ENCODE data around the gene CDYL2.
"Not testable (repeated sequence)": the region's sequence is repeated elsewhere in the genome, so short reads cannot be mapped to it uniquely, and the experiment has no call there.

Gene CDYL2

DNA sequence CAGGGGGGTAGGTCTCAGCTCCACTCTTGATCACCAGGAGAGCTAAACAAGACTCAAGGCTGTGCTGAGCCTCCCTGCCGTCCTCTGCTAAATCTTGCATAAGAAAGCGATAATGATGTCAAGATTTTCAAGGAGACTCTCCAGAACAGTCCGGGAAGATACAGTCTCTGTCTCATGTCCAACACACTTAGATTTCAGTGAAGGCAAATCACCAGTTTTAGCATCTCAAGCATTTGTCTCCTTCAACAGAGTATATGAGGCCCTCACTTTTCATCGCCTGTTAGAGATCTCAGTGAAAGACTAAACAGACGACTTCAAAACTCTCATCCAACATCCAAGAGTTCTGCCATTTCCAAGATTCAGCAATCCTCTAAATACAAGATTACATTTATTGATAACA is 13.6 kb downstream of the CDYL2 start:
- no peak for DNase-seq (ENCODE audit: low read depth, low spot score)
- in situ Hi-C loops (cut with HindIII; ENCODE audit: low sequenced_read_pairs): no loop called here
- no peak overlapping the region for H3K4me3 ChIP-seq (ENCODE audit: low read depth, low read length)
- TF ChIP-seq, protein P1, sequence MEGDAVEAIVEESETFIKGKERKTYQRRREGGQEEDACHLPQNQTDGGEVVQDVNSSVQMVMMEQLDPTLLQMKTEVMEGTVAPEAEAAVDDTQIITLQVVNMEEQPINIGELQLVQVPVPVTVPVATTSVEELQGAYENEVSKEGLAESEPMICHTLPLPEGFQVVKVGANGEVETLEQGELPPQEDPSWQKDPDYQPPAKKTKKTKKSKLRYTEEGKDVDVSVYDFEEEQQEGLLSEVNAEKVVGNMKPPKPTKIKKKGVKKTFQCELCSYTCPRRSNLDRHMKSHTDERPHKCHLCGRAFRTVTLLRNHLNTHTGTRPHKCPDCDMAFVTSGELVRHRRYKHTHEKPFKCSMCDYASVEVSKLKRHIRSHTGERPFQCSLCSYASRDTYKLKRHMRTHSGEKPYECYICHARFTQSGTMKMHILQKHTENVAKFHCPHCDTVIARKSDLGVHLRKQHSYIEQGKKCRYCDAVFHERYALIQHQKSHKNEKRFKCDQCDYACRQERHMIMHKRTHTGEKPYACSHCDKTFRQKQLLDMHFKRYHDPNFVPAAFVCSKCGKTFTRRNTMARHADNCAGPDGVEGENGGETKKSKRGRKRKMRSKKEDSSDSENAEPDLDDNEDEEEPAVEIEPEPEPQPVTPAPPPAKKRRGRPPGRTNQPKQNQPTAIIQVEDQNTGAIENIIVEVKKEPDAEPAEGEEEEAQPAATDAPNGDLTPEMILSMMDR (IDR thresholded peaks at IDR 0.05; ENCODE audit: low read depth, low read length): no peak

DNA sequence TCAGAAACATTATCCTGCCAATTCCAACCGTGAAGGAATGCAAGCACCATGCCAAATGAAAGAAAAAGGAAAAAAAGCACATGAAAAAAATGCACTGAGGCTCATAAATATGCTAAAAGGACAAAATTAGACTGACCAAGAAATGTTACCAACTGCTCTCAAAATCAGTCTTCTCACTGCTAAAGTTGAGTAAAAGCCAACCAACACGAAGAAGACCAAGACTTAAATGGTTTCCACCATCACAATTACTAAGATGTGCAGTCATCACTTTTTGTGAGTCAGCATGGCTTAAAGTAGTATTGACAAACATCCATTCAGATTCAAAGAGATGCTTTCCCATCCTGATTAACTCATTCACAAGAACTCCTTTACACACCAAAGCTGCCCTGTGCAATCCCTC is 16.4 kb downstream of the CDYL2 start:
- TF ChIP-seq, protein P1 (IDR thresholded peaks at IDR 0.05; ENCODE audit: low read depth, low read length): no peak
- H3K4me3 ChIP-seq (ENCODE audit: low read depth, low read length): no peak overlapping the region
- in situ Hi-C loops (cut with HindIII; ENCODE audit: low sequenced_read_pairs): no loop called here
- peak; percentile 57 for DNase-seq (ENCODE audit: low read depth, low spot score)

DNA sequence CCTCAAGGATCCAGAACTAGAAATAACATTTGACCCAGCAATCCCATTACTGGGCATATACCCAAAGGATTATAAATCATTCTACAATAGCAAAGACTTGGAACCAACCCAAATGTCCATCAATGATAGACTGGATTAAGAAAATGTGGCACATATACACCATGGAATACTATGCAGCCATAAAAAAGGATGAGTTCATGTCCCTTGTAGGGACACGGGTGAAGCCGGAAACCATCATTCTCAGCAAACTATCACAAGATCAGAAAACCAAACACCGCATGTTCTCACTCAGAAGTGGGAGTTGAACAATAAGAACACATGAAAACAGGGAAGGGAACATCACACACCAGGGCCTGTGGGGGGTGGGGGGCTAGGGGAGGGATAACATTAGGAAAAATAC is 17.8 kb downstream of the CDYL2 start:
- DNase-seq (ENCODE audit: low read depth, low spot score); H3K4me3 ChIP-seq (ENCODE audit: low read depth, low read length); in situ Hi-C loops (cut with HindIII; ENCODE audit: low sequenced_read_pairs): not testable (repeated sequence)

DNA sequence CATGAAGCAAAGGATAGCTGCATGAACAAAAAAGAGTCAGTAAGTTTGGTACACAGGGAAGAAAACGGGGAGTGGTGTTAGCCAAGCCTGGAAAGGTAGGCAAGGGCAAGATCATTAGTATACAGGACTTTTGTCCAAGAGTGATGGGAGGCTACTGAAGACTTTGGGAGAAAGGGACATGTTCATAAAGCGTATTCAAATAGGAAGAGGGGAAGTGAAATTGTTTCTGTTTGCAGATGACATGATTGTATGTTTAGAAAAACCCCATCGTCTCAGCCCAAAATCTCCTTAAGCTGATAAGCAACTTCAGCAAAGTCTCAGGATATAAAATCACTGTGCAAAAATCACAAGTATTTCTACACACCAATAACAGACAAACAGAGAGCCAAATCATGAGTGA is 19.4 kb downstream of the CDYL2 start:
- no peak overlapping the region for H3K4me3 ChIP-seq (ENCODE audit: low read depth, low read length)
- TF ChIP-seq, protein P1 (IDR thresholded peaks at IDR 0.05; ENCODE audit: low read depth, low read length): no peak
- in situ Hi-C loops (cut with HindIII; ENCODE audit: low sequenced_read_pairs): no loop called here
- DNase-seq (ENCODE audit: low read depth, low spot score): no peak

DNA sequence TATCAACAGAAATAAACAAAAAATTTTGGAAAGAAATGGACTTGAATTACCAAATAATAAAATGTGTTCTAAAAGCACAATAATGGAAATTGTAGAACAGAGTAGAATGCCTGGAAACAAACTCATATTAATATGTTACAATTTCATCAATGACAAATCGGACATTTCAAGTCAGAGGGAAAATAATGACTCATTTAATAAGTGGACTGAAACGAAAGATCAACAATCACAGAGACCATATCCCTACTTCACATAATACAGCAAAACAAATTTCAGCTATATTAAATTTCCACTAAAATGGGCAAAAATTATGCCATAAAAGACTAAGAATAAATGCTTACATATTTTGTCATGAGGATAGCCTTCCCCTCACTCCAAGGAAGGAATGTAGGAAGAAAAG is 25.7 kb downstream of the CDYL2 start:
- no peak for DNase-seq (ENCODE audit: low read depth, low spot score)
- TF ChIP-seq, protein P1 (IDR thresholded peaks at IDR 0.05; ENCODE audit: low read depth, low read length): no peak
- H3K4me3 ChIP-seq (ENCODE audit: low read depth, low read length): no peak overlapping the region
- in situ Hi-C loops (cut with HindIII; ENCODE audit: low sequenced_read_pairs): no loop called here

DNA sequence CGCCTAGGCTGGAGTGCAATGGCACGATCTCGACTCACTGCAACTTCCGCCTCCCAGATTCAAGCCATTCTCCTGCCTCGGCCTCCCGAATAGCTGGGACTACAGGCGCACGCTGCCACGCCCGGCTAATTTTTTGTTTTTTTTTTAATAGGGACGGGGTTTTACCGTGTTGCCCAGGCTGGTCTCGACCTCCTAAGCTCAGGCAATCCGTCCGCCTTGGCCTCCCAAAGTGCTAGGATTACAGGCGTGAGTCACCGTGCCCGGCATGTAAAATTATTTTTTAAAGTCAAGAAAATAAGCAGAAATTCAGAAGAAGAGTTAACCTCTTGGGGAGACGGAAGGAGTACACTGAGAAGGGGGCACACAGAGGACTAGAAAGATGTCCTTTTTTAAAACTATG is 27.5 kb downstream of the CDYL2 start:
- DNase-seq (ENCODE audit: low read depth, low spot score): no peak
- TF ChIP-seq, protein P1 (IDR thresholded peaks at IDR 0.05; ENCODE audit: low read depth, low read length): no peak
- no peak overlapping the region for H3K4me3 ChIP-seq (ENCODE audit: low read depth, low read length)
- in situ Hi-C loops (cut with HindIII; ENCODE audit: low sequenced_read_pairs): no loop called here

DNA sequence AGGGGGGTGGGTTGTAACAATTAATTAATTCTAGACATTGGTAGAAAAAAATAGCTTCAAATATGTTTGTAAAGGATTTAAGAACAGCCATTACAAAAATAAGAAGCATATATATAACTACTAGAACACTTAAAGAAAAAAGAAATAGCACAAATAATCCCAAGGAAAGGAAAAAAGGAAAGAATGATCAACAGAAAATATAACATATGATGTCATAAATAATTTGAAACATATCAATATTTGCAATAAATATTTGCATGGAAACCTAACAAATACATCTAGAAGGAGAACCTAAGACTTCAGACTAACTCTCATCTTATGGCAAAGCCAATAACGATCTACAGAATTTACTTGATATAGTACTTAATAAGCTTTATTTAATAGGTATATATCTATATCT is 28.9 kb downstream of the CDYL2 start:
- in situ Hi-C loops (cut with HindIII; ENCODE audit: low sequenced_read_pairs): no loop called here

More for the DNA sequence above, 28.9 kb downstream of the CDYL2 start:
- TF ChIP-seq, protein P1 (IDR thresholded peaks at IDR 0.05; ENCODE audit: low read depth, low read length): no peak
- no peak overlapping the region for H3K4me3 ChIP-seq (ENCODE audit: low read depth, low read length)
- no peak for DNase-seq (ENCODE audit: low read depth, low spot score)

Data from astrocyte of the spinal cord (primary cell).